C4-2B (cell line): Measurements from ENCODE around the gene CPSF4.
A peak's percentile ranks its signal among the peaks of the same experiment; 100 is the strongest.

Source experiments
- H3K27ac ChIP-seq: fragments of 450-650 bp; 2 replicates; pipeline ENCODE4 v1.5.1; 2017
- CTCF ChIP-seq: fragments of 450-650 bp; conservative IDR thresholded peaks from 2 replicates; pipeline ENCODE4 v1.5.1; 2017; ENCODE audit warnings: mild to moderate bottlenecking
- ZFX ChIP-seq: fragments of 450-650 bp; IDR thresholded peaks from 2 replicates; pipeline ENCODE4 v1.6.1; 2017

The CPSF4 gene

DNA sequence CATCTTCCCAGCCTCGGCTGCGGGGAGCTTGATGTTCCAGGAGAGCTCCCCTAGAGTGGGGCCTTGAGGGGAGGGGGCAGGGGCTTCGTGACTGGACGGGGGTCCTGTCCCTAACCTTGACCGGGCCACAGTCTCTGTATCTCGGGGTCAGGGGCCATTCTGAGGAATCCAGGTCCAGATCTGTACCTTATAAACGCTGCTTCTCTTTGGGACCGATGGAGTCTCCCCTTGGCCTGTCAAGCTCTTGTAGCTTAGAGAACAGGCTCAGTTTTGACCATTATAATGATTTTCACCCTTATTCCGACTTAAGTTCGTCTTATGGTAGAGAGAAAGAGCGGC, 66.5 kb downstream of the CPSF4 start:
- peak overlapping the region; percentile 71 for H3K27ac ChIP-seq
- TF ChIP-seq CTCF (no peak), ZFX (no peak)
